Hematopoietic multipotent progenitor cell treated with erythropoietin and hydrocortisone succinate and interleukin-3 and kit ligand, for 15 days (in vitro differentiated cells): ENCODE data around the gene CCDC174.
"Not testable (repeated sequence)": the region's sequence is repeated elsewhere in the genome, so short reads cannot be mapped to it uniquely, and the experiment has no call there.

Source experiments
- DNase-seq: peaks from one replicate; pipeline ENCODE4 v3.0.0-alpha.2; 2015; ENCODE audit warnings: low spot score

CCDC174 gene

GRCh38 chr3:14651440-14652251 lies at the start of gene CCDC174:
CCDC174 (plus strand) TSS chr3:14651762; CDS start chr3:14651837, 75 bp downstream.
- DNase-seq: peak; percentile 99

GRCh38 chr3:14602006-14602803 lies 49.4 kb upstream of the CCDC174 start:
- no peak for DNase-seq

DNA sequence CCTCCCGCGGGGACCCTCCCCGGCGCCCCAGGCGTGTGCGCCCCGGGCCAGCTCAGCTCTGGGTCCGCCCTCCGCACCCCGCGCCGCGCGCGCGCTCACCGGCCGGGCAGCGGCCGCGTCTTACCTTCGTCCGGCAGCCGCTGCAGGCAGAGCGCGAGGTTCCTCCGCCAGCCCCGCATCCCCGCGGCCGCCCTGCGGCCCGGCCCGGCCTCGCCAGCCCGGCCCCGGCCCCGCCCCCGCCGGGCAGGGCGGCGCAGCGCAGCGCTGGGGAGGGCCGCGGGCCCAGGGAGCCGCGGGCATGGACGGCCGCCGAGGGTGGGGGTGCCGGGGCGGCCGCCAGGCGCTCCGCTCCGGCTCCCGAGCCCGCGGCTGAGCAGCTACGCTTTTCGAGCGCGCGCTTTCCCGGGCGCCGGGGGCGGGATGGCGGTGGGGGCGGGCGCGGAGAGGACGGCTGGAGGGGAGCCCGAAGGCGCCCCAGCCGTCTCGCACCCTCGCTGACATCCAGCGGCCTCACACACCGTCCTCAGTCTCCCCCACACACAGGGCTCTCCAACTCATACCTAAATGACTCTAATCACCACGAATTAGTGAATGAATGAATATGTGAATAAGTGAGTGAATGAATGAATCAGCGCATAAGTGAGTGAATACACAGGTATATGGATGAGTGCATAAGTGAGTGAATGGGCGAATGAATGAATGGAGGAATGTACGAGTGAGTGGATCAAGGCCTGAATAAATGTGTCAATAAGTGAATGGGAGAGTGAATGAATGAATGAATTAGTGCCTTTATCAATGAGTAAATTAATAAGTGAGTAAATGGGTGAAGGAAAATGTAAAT lies 48.5 kb upstream of the CCDC174 start:
- no peak for DNase-seq

GRCh38 chr3:14605067-14605466 lies 46.5 kb upstream of the CCDC174 start:
- DNase-seq: no peak

DNA sequence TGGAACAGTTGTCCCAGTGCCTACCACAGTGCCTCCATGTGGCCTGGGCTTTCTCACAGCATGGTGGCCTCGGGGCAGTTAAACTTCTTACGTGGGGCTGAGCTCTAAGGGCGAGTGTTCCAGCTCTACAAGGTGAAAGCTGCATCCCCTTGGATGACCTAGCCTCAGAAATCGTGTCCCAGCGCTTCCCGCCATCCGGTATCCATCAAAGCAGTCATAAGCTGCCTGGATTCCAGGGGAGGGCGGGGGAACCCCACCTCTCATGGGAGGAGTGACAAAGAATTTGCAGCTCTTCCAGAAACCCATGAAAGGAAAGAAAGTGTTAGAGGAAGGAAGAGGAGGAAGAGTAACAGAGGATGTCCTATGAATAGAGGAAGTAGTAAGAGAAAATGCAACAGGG lies 45.8 kb upstream of the CCDC174 start:
- no peak for DNase-seq

DNA sequence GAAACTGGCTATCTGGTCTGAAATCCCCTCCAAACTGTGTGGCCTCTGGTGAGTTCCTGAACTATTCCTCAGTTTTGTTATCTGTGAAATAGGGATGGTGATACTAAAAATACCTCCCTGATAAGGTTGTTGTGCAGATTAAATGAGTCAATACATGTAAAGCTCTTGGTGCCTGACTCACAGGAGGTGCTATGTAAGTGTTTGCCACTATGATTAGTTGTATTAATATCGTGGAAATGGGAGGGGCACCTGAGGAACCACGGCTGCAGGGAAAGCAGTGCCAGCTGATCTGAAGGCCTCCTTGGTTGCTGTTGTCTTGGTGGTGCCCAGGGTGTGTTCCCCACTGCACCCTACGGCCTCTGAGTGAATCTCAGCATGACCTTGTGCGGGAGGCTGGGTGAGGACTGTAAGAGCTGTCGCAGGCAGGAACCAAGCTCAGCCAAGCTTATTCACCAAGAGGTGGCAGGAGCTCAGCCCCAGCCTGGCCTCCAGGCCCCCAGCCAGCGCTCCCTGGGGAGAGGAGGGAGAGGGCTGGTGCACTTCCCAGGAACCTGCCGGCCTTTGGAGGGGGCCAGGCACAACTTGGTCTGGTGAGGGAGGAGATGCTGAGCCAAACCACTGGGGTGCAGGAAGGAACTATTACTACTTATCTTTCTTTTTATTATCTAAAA lies 44.8 kb upstream of the CCDC174 start:
- no peak for DNase-seq

- DNase-seq: no peak
Measured at GRCh38 chr3:14608298-14608697, 43.3 kb upstream of the CCDC174 start.

DNA sequence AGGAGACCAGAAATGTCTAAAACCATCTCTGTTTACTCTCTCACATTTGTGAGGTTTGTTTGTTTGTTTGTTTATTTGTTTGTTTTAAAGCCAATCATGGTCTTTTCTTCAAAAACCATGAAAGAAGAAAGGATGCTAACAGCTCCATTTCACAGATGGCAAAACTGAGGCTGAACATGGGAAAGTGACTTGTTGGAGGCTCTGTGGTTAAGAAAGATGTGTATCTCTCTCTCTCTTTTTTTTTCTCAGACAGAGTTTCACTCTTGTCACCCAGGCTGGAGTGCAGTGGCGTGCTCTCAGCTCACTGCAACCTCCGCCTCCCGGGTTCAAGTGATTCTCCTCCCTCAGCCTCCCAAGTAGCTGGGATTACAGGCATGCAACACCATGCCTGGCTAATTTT lies 42.5 kb upstream of the CCDC174 start:
- DNase-seq: not testable (repeated sequence)

GRCh38 chr3:14609506-14609905 lies 42.1 kb upstream of the CCDC174 start:
- no peak for DNase-seq

- no peak for DNase-seq
Measured at GRCh38 chr3:14609941-14610340, 41.6 kb upstream of the CCDC174 start.

DNA sequence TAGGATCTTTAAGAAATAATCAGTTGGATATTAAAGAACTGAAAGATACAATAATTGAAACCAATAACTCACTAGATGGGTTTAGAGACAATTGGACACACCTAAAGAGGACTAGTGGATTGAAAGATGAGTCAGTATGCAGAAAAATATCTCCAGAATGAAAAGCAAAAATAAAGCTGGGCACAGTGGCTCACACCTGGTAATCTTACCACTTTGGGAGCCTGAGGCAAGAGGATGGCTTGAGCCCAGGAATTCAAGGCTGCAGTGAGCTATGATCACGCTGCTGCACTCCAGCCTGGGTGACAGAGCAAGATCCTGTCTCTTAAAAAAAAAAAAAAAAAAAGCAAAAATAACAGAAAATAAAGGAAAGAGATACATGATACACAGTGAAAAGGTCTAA lies 37.4 kb upstream of the CCDC174 start:
- no peak for DNase-seq

DNA sequence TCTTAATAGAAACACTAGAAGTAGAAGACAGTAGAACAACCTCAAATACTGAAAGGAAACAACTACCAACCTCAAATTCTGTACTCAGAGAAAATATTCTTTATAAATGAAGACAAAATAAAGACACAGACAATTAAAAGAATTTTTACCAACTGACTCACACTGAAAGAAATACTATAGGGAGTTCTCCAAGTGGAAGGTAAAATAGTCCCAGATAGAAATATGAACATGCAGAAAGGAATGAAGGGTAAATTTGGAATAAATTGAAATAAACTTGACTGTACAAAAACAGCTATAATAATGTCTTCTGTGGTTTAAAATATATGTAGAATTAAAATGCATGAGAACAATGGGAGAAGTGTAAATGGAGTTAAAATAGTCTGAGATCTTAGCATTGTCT lies 36.7 kb upstream of the CCDC174 start:
- no peak for DNase-seq

DNA sequence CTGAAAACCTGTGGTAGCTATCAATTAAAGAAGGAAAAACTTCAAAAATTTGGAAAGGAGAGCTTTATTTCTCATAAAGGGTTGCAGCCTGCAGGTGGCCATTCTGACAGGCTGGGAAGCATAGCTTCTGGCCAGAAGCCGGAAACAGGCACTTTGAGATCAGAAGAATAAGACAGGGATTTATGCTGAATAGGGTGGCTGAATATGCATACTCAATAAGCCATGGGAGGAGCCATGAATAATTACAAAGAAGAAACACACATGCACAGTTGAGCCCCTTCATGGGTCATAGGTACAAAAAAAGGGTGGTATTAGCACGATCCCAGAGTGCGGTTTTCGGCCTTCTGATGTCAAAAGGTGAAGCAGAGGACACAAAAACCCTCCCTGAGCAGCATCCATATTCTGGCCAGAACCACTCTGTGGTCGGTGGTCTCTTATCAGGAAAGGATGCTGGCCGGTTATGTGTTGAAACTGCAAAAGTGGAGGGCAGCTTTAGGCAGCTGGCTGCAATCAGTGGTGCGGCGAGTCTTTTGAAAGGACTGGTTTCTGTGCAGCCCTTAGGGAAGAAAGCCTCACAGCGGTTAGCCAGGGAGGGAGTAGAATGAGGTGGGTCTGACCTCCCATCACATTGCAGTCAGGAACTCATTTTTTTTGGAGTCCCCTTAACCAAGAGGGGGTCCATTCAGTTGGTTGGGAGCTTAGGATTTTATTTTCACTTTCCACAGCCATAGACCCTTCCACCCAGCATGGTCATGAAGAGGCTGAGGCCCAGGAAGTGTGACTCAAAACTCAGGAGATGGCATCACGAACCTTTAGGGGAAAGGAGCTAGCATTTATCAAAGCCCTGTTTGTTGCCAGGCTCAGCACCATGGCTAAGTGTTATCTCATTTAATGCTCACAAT lies 34.7 kb upstream of the CCDC174 start:
- DNase-seq: no peak

DNA sequence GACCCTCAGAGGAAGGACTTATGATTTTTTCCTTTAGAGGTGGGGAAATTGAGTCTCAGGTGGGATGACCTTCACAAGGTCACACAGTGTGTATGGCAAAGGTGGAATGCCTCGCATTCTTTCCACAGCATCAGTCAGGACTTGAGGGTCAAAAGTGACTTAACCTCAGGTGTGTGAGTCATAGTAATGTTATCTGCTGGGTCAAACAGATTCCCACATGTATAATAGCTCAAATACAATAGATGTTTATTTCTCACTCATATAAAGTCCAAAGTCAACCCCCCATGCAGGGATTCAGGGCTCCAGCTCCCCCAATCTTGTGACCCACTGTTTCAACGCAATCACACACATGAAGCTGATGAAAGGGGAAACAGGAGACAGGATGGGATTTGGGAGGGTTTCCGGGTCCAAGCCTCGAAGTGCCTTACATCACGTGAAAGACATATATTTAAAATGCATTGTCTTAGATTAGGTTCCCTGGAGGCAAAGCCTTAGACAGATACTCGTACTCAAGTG lies 34.0 kb upstream of the CCDC174 start:
- no peak for DNase-seq

DNA sequence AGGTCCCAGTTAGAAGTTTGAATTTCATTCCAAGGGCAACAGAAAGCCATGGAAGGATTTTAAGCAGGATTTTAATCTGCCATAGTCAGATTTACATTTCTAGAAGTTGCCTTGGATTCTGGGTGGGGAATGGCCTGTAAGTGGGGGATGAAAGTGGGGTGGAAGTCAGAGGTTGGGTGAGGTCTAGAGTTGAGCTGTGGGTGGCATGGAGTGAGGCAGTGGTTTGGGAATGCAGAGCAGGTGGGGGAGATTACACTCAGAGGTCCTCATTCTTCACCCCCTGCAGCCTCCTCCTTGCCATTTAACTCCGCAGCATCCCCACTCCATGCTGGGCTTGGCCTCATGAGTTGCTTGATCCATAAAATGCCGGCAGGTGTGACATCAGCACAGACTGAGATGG lies 32.0 kb upstream of the CCDC174 start:
- DNase-seq: no peak

DNA sequence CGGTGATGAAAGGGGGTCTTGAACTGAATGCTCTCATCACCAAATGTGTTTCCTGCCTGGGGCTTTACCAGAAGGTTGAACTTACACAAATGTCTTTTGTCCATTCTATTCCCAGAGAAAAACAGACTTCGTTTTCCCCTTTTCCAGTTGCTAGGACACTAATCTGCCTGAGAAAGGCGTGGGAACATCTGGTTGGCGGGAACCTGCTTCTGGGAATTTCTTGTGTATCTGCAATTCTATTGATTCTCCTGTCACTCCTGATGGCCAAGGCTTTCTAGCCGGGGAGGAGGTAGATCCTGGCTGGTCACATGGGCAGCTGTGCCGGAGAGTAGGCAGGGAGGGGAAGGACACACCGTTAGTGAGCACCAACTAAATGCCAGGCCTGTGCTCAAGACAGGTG lies 31.1 kb upstream of the CCDC174 start:
- no peak for DNase-seq

- DNase-seq: no peak
Measured at GRCh38 chr3:14621093-14621492, 30.5 kb upstream of the CCDC174 start.

DNA sequence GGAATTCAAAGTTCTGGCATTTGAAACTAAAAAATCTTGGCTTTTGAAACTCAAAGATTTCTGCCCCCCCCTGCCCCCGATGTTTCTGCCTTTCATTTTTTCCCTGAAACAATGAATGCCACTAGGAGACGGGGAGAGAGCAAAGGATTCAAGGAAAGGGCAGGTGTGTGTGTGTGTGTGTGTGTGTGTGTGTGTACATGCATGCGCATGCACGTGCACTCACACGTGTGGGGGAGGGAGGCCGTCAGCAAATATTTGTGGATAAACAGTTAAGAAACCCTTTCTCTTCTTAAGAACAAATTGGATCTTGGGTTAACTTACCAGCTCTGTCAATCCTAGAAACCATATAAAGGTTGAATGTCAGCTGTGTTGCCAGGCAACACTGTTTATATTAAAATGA lies 29.2 kb upstream of the CCDC174 start:
- no peak for DNase-seq

GRCh38 chr3:14623569-14624051 lies 28.0 kb upstream of the CCDC174 start:
- DNase-seq: no peak

DNA sequence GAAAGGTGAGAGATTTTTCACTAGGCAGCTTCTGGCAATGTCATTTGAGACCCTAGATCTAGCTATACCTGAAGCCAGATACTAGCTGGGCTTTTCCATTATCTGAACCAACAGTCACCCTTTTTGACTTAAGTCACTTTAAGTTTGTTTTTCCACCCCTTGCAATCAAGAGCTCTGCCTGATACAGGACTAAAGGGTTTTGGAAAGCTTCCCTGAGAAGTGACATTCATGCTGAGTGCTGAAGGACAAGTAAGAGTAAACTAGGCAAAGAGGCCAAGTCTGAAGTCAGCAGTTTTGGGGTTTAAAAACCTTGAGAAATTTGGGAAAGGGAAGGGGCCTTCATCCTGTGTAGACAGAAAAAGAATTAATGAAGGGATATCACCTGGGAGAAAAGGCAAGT lies 27.1 kb upstream of the CCDC174 start:
- DNase-seq: no peak
